NCI-H510A (cell line): ENCODE results near the gene CHRNA4.
"Not testable (repeated sequence)": the region's sequence is repeated elsewhere in the genome, so short reads cannot be mapped to it uniquely, and the experiment has no call there.

Experiments
- DNase-seq: peaks from one replicate; lab custom pipeline; 2025; lab: John Stamatoyannopoulos, UW

Gene CHRNA4

DNA sequence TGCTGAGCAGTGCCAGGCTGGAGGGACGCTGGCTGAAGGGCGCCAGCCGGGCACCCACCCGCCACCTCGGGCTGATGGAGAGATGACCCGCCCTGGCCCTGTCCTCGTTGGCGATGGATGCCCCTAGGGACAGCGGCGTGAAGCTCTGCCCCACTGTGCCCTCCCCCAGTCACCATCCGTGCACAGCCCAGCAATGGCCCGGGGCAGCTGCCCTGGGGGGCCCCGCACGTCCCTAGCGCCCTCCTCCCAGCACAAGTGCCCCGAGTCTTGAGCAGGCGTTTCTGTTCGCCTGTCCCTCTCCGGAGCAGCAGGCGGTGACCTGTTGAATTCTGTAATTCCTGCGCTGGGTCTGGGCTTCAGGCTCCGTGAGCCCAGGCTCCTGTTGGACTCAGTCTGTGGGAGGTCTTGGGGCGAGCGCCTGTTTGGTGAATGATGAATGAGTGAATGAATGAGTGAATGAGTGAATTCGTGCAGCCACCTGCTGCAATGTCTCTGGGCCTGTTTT lies 36.8 kb upstream of the CHRNA4 start:
- no peak for DNase-seq

DNA sequence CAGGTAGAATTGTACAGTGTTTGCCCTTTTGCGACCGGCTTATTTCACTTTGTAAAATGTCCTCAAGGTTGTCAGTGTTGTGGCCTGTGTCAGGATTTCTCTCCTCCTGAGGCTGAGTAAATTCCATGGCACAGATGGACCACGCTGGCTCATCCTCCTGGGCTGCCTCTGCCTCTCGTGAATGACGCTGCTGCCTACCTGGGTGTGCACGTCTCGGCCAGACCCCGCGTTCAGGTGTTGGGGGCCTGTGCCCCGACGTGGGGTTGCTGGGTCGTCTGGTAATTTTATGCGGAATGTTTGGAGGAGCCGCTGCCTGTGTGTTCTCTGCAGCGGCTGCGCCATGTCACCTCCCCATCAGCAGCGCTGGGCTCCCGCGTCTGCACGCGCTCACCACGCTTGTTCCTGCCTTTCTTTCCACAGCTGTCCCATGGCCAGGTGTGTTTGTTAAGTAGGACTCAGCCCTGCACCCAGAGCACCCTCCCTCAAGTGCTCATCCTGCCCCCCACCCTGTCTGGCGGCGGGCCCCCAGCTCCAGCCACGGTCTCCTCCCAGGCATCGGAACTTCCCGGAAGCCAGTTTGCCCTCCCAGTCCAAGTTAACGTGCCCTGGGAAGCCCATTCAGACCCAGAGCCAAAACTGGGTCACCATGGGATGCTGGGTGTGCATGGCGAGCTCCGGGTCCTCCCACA lies 36.1 kb upstream of the CHRNA4 start:
- DNase-seq: no peak

DNA sequence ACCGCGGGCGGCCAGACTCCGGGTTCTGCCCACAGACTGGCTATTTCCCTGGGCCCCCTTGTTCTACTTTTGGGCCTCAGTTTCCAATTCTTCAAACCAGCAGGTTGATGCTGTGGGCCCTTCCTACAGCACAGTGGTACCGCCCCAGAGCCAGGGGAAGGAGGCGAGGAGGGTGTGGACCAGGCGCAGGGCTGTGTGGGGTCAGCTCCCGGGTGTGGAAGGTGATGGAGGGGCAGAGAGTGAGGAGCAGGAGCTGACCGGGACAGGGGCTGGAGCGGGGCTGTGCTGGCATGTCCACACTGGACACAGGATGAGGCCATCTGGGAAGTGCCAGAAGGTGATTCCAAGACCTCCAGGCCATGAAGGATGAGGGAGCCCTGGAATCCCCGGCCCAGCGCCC lies 35.2 kb upstream of the CHRNA4 start:
- no peak for DNase-seq

- no peak for DNase-seq
These were observed 34.6 kb upstream of the CHRNA4 start for GRCh38 chr20:63395723-63396122.

- no peak for DNase-seq
These were observed 33.8 kb upstream of the CHRNA4 start for GRCh38 chr20:63394920-63395455.

DNA sequence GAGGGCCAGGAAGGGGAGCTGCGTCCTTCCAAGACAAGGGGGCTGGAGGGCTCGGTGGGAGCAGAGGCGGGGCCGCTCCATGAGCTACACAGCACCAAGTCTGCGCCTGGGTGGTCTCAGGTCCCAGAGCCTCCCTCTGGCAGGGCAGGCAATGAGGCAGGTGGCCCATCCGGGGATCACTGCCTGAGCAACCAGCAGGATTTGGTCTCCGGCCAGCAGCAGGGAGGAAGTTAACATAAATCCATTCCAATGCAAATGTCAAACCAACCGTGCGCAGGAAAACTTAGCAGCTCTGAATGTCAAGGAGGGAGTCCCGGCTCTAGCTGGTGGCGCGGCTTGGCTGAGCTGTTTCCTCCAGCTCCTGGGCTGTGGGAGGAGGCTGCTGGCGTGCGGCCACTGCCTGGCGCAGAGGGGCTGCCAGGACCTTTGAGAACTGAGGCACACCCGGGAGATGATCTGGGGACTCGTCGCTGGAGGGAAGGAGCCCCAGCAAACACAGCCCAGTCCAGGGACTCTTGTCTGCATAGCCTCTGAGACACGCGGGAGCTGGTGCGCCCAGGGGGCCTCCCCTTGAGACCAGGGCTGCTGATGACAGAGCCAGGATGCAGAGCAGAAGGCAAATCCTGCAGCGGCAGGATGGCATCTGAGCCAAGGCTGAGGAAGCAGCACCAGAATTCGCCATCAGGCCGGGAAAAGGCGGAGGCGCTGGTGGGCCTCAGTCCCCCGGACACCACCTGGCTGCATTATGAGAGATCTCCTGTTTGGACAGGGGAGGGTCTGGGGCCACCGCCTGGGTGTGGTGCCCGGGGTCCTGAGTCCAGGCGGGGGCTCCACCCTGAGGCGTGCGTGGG lies 33.1 kb upstream of the CHRNA4 start:
- no peak for DNase-seq

DNA sequence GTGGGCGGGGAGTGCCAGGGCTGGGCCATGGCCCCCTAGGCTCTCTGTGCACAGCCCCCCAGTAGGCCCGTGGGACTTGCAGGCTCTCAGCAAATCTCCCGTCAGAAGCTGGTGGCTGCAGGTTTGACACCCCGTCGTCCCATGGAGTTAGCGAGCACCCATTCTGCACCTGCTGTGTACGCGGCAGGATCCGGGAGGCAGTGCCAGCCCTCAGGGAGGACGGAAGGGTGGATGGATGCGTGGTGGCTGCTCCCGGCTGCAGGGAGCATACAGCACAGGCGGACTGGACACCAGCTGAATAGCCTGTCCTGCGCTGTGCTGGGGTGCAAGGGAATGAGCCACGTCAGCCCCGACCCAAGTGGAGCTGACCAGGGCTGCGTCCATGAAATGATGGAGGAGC lies 32.4 kb upstream of the CHRNA4 start:
- no peak for DNase-seq

DNA sequence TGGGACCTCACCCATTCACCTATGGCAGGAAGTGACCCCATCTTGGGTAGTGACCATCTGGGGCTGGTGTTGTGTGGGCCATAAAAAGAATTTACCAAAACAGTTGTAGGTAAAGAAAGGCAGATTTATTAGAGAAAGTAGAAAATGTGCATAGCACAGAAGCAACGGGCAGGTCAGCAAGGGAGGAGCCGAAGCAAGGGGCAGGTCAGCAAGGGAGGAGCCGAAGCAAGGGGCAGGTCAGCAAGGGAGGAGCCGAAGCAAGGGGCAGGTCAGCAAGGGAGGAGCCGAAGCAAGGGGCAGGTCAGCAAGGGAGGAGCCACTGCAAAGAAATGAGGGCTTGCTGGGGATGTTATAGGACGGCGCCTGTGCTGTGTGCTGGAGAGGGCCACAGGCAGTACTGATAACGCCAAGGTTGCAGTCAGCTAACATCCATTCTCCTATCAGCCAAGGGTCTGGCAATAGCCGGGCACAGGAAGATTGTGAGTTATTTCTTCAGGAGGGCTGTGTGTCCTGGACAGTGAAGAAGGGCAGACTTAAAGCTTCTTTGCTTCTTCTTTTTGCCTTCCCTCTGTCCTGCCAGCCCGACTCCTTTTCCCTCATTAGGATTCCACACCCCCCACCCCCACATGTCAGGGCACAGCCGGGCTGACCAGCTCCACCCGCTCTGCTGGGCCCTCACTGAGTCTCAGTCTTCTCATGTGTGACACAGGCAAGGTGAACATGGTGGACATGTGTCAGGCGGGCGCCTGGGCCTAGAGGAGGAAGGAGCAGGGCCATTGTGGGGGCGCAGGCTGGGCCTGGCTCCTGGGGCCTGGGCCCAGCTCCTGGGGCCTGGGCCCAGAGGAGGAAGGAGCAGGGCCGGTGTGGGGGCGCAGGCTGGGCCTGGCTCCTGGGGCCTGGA lies 31.6 kb upstream of the CHRNA4 start:
- DNase-seq: no peak

- no peak for DNase-seq
These were observed 26.8 kb upstream of the CHRNA4 start for GRCh38 chr20:63387917-63388316.

GRCh38 chr20:63387393-63387792 lies 26.2 kb upstream of the CHRNA4 start:
- no peak for DNase-seq

- no peak for DNase-seq
These were observed 25.3 kb upstream of the CHRNA4 start for GRCh38 chr20:63386491-63386890.

- no peak for DNase-seq
These were observed 24.7 kb upstream of the CHRNA4 start for GRCh38 chr20:63385819-63386218.

- DNase-seq: no peak
These were observed 23.2 kb upstream of the CHRNA4 start for GRCh38 chr20:63384336-63384735.

DNA sequence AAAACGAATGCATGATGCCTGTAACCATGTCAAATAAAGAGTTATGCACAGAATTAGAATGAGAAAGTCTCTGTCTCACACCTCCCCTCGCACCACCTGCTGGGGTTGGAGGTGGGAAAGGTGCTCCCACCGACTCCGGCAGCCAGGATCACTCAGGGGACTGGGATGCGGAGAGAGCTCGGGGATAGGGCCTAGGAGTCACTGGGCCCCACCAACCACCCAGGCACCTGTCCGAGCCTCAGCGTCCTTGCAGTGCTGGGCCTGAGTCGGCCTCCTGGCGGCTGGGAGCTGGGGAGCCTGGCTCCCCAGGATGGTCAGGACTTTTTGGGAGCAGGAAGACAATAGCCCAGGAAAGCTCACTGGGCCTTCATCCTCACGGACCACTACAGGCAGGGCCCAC lies 22.4 kb upstream of the CHRNA4 start:
- DNase-seq: no peak

DNA sequence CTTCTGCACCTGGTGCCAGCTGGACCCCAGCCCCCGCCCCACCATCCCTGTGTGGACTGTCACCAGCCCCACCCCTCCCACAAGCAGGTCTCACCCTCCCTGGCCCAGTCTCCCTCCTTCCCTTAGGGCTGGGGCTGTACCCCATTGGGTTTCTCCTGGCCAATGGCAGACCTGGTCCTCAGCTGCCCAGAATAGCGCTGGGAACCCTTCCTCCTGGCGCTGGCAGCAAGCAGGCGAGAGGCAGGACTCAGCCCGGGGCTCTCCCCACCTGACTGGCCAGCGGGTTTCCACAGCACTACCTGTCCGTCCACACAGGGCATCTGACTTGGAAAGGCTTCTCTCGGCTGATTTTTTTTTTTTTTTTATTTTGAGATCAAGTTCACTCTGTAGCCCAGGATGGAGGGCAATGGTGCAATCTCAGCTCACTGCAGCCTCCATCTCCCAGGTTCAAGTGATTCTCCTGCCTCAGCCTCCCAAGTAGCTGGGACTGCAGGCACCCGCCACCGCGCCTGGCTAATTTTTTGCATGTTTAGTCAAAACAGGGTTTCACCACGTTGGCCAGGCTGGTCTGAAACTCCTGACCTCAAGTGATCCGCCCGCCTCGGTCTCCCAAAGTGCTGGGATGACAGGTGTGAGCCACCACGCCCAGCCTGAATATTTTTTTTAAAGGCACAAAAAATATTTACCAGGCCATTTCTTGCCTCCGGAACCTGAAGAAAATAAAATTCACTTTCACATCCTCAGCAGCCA lies 21.6 kb upstream of the CHRNA4 start:
- DNase-seq: no peak

GRCh38 chr20:63381781-63382431 lies 20.8 kb upstream of the CHRNA4 start:
- no peak for DNase-seq

GRCh38 chr20:63380346-63380870 lies 19.3 kb upstream of the CHRNA4 start:
- DNase-seq: no peak

DNA sequence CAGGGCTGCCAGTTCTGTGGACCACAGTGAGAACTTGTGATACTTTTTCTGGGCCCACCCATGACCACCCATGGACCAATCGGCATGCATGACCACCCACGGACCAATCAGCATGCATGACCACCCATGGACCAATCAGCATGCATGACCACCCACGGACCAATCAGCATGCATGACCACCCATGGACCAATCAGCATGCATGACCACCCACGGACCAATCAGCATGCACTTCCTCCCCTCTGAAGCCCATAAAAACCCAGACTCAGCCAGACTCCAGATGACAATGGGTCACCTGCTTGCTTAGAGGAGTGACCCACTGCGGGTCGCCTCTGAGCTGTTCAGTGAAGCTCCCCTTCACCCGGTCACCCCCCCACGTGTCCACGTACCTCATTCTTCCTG lies 18.7 kb upstream of the CHRNA4 start:
- DNase-seq: not testable (repeated sequence)

DNA sequence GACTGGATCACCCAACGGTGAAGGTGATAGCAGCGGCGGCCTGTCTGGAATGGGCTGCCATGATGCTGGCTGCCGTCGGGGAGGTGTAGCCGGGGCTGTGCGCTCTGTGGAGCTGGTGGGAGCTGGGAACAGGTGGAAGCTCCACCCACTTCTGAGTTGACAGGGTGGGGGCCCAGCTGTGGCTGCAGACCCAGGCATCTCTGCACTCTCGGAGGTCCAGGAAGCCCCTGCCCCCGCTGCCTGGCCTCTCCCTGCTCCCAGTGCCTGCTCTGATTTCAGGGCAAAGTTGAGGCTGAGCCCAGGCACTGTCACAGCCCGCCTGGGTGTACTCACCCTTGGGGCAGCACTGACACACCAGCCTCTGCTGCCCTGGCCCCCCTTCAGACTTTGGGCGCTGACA lies 18.1 kb upstream of the CHRNA4 start:
- no peak for DNase-seq

DNA sequence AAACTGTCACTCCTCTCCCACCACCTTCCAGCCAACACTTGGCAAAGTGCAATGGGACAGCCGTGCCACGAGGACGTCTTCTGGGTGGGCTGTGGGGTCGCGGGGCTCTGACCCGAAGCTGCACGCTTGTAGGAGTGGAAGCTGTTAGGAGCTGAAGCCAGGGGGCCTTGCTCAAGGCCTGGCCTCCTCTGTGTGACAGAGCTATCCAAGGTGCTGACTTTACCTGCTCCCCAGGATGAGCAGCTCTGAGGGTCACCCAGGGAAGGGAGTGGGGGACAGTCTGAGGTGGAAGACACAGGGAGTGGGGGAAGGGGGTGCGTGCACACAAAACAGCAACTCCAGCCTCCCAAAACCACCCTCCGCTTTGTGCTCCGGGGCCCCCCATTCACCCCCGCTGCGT lies 17.5 kb upstream of the CHRNA4 start:
- no peak for DNase-seq
